HEK293 (cell line): ENCODE results near the gene CMTM8.

Experiments
- CTCF ChIA-PET: fragments of 350-600 bp; formaldehyde crosslinking; extraction: SDS; loops from one replicate; lab custom pipeline; 2021; ENCODE audit warnings: antibody characterized with exemption; lab: Yijun Ruan, JAX
- POLR2A ChIA-PET: fragments of 300-600 bp; formaldehyde crosslinking; extraction: SDS; loops from one replicate; lab custom pipeline; 2020; ENCODE audit warnings: antibody characterized with exemption, inconsistent platforms; lab: Yijun Ruan, JAX
- H3K27ac ChIP-seq: fragments of 200-500 bp; sonication (Bioruptor generic); 2 replicates; pipeline ENCODE4 v1.5.1; 2014; ENCODE audit warnings: low read depth, low read length, control low read depth, inconsistent platforms; ENCODE audit errors: extremely low read depth
- H3K36me3 ChIP-seq, 2 experiments: fragments of 200-500 bp in 1 of 2; sonication (Bioruptor generic) in 1 of 2; 1 replicate in 1 of 2; 2 replicates in 1 of 2; pipeline ENCODE4 v1.5.1; 2014 to 2017; ENCODE audit warnings: inconsistent platforms in 2 of 2, low read length in 2 of 2; ENCODE audit not compliant: control insufficient read depth in 2 of 2, insufficient read depth in 1 of 2
- H3K4me1 ChIP-seq: fragments of 200-500 bp; sonication (Bioruptor generic); 2 replicates; pipeline ENCODE4 v1.5.1; 2014; ENCODE audit warnings: mild to moderate bottlenecking, low read length, inconsistent platforms; ENCODE audit not compliant: control insufficient read depth, insufficient read depth
- H3K4me3 ChIP-seq: 2 replicates; pipeline ENCODE4 v1.5.1; 2011; ENCODE audit warnings: low read depth, mild to moderate bottlenecking, control low read depth, low read length, moderate library complexity
- H3K9me3 ChIP-seq: fragments of 200-500 bp; sonication (Bioruptor generic); 2 replicates; pipeline ENCODE4 v1.5.1; 2014; ENCODE audit warnings: low read depth, low read length, inconsistent platforms; ENCODE audit not compliant: control insufficient read depth, insufficient read depth
- GLIS2 ChIP-seq: fragments of 450-650 bp; formaldehyde crosslinking; IDR thresholded peaks from 2 replicates; pipeline ENCODE4 v1.5.1; 2016; ENCODE audit warnings: missing biosample characterization, missing genetic modification characterization
- KLF16 ChIP-seq: fragments of 450-650 bp; formaldehyde crosslinking; IDR thresholded peaks from 2 replicates; pipeline ENCODE4 v1.5.1; 2017; ENCODE audit warnings: missing biosample characterization, missing genetic modification characterization
- MZF1 ChIP-seq: fragments of 450-650 bp; formaldehyde crosslinking; IDR thresholded peaks from 2 replicates; pipeline ENCODE4 v1.5.1; 2017; ENCODE audit warnings: missing biosample characterization, missing genetic modification characterization, borderline replicate concordance
- SCRT1 ChIP-seq: fragments of 450-650 bp; formaldehyde crosslinking; IDR thresholded peaks from 2 replicates; pipeline ENCODE4 v1.5.1; 2016; ENCODE audit warnings: missing biosample characterization, missing genetic modification characterization, borderline replicate concordance
- SCRT2 ChIP-seq: fragments of 450-650 bp; formaldehyde crosslinking; IDR thresholded peaks from 2 replicates; pipeline ENCODE4 v1.5.1; 2016; ENCODE audit warnings: missing biosample characterization, missing genetic modification characterization
- SETDB1 ChIP-seq: IDR thresholded peaks from one replicate; pipeline ENCODE4 v1.6.1; 2017; ENCODE audit warnings: mild to moderate bottlenecking, low read length, moderate library complexity, mixed read lengths; ENCODE audit not compliant: insufficient read length
- SP3 ChIP-seq: fragments of 450-650 bp; formaldehyde crosslinking; IDR thresholded peaks from 2 replicates; pipeline ENCODE4 v1.5.1; 2016; ENCODE audit warnings: missing biosample characterization, missing genetic modification characterization
- WT1 ChIP-seq: fragments of 450-650 bp; formaldehyde crosslinking; IDR thresholded peaks from 2 replicates; pipeline ENCODE4 v1.5.1; 2016; ENCODE audit warnings: missing biosample characterization, missing genetic modification characterization
- ZFP3 ChIP-seq: fragments of 450-650 bp; formaldehyde crosslinking; IDR thresholded peaks from 2 replicates; pipeline ENCODE4 v1.5.1; 2016; ENCODE audit warnings: low read depth, missing biosample characterization, missing genetic modification characterization
- ZNF223 ChIP-seq: fragments of 450-650 bp; formaldehyde crosslinking; IDR thresholded peaks from 2 replicates; pipeline ENCODE4 v1.5.1; 2016; ENCODE audit warnings: missing biosample characterization, missing genetic modification characterization
- ZNF239 ChIP-seq: fragments of 450-650 bp; formaldehyde crosslinking; IDR thresholded peaks from 2 replicates; pipeline ENCODE4 v1.5.1; 2016; ENCODE audit warnings: missing biosample characterization, missing genetic modification characterization
- ZNF266 ChIP-seq: fragments of 450-650 bp; formaldehyde crosslinking; IDR thresholded peaks from 2 replicates; pipeline ENCODE4 v1.5.1; 2016; ENCODE audit warnings: missing biosample characterization, missing genetic modification characterization, low read depth
- ZNF350 ChIP-seq: fragments of 450-650 bp; formaldehyde crosslinking; IDR thresholded peaks from 2 replicates; pipeline ENCODE4 v1.5.0; 2017; ENCODE audit warnings: missing biosample characterization, mild to moderate bottlenecking, missing genetic modification characterization
- ZNF37A ChIP-seq: fragments of 450-650 bp; IDR thresholded peaks from 2 replicates; pipeline ENCODE4 v1.5.1; 2018; ENCODE audit warnings: missing biosample characterization, missing genetic modification characterization
- ZNF404 ChIP-seq: fragments of 450-650 bp; formaldehyde crosslinking; IDR thresholded peaks from 2 replicates; pipeline ENCODE4 v1.5.1; 2017; ENCODE audit warnings: missing biosample characterization, missing genetic modification characterization
- ZNF530 ChIP-seq: fragments of 450-650 bp; formaldehyde crosslinking; IDR thresholded peaks from 2 replicates; pipeline ENCODE4 v1.5.1; 2016; ENCODE audit warnings: low read depth, missing biosample characterization, missing genetic modification characterization
- ZNF596 ChIP-seq: fragments of 450-650 bp; IDR thresholded peaks from 2 replicates; pipeline ENCODE4 v1.5.0; 2018; ENCODE audit warnings: missing biosample characterization, mild to moderate bottlenecking, missing genetic modification characterization, moderate library complexity
- ZNF660 ChIP-seq: fragments of 450-650 bp; IDR thresholded peaks from 2 replicates; pipeline ENCODE4 v1.5.1; 2018; ENCODE audit warnings: missing biosample characterization, mild to moderate bottlenecking, missing genetic modification characterization
- ZNF677 ChIP-seq: fragments of 450-650 bp; IDR thresholded peaks from 2 replicates; pipeline ENCODE4 v1.5.0; 2018; ENCODE audit warnings: missing biosample characterization, mild to moderate bottlenecking, missing genetic modification characterization, moderate library complexity
- ZNF76 ChIP-seq: fragments of 450-650 bp; formaldehyde crosslinking; IDR thresholded peaks from 2 replicates; pipeline ENCODE4; 2016; ENCODE audit warnings: low read depth, missing biosample characterization, missing genetic modification characterization, borderline replicate concordance
- ZNF768 ChIP-seq: fragments of 450-650 bp; formaldehyde crosslinking; IDR thresholded peaks from 2 replicates; pipeline ENCODE4 v1.5.1; 2018; ENCODE audit warnings: missing biosample characterization, mild to moderate bottlenecking, missing genetic modification characterization
- ZXDB ChIP-seq: fragments of 450-650 bp; formaldehyde crosslinking; IDR thresholded peaks from 2 replicates; pipeline ENCODE4 v1.5.1; 2016; ENCODE audit warnings: missing biosample characterization, missing genetic modification characterization
- TF ChIP-seq, protein P1 (sequence below): fragments of 450-650 bp; formaldehyde crosslinking; IDR thresholded peaks from 2 replicates; pipeline ENCODE4 v1.5.1; 2016; ENCODE audit warnings: missing biosample characterization, missing genetic modification characterization, low read depth
- TF ChIP-seq, protein P2 (sequence below): fragments of 450-650 bp; formaldehyde crosslinking; IDR thresholded peaks from 2 replicates; pipeline ENCODE4 v1.5.1; 2016; ENCODE audit warnings: missing biosample characterization, missing genetic modification characterization
- TF ChIP-seq, protein P3 (sequence below): fragments of 450-650 bp; formaldehyde crosslinking; IDR thresholded peaks from 2 replicates; pipeline ENCODE4 v1.5.1; 2017; ENCODE audit warnings: missing biosample characterization, missing genetic modification characterization

CMTM8 gene

DNA sequence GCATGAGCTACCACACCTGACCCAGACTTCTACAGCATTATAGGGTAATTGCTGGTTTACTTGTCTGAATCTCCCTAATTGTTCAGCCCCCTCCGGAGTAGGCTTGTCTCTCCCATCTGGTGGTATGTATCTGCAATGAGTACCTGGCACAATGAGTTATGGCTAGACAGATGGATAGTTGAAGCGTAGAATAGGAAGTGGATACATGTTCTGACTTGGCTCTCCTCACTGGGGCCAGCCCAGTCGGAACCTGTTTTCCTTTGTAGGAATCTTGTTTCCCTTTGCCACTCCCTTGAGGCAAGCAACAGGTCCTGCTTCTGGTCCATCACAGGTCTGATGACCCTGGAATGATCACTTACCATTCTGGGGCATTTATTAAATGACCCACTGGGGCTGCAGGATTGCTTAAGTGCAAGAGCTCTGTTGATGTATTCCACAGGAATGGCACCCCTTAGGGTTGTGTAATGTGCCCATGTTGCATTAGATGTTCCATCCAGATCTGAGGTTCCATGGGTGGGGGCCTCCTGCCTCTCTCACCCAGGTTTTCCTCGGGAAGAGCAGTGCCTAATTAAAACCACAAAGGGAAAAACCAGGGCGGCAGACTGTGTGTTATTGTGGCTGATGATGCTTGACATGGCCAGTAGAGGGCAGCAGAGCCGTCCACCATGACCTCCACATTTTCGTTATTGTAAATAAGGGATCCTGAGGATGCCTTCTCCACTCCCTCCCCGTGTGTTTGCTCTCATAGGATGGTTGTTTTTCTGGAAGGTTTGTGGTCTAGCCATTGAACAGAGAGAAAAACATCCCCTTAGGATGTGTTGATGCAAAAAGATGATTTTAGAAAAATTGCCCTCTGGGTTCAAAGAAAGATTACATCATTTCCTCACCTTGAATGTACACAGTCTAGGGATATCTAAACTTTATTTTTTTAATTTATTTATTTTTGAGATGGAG, 58.0 kb downstream of the CMTM8 start (continued):
- TF ChIP-seq KLF16 (tag by site-specific recombination) (no peak), ZNF239 (tag by site-specific recombination) (no peak), ZNF530 (tag by site-specific recombination) (no peak)
- TF ChIP-seq, protein P1, sequence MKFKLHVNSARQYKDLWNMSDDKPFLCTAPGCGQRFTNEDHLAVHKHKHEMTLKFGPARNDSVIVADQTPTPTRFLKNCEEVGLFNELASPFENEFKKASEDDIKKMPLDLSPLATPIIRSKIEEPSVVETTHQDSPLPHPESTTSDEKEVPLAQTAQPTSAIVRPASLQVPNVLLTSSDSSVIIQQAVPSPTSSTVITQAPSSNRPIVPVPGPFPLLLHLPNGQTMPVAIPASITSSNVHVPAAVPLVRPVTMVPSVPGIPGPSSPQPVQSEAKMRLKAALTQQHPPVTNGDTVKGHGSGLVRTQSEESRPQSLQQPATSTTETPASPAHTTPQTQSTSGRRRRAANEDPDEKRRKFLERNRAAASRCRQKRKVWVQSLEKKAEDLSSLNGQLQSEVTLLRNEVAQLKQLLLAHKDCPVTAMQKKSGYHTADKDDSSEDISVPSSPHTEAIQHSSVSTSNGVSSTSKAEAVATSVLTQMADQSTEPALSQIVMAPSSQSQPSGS (tag by site-specific recombination) = 0 out of 2 replicates have a peak, but pooled peaks have one; percentile 9
- TF ChIP-seq, all 188 proteins: peak for 8

DNA sequence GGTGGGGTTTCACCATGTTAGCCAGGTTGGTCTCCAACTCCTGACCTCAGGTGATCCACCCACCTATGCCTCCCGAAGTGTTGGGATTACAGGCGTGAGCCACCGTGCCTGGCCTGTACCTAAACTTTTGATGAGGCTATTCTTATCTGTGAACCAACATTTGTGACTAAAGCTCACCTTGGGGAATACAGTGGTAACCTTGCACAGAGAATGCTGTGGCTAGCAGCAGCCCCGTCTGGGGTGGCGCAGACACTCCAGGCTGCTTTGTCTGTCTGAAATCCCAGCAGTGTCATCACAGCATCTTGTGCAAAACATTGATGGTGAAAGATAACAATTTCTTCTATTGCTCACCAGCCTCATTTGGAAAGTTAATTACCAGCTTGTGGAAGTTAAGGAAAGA, 58.9 kb downstream of the CMTM8 start:
- Histone ChIP-seq H3K9me3 (no peaks in the 10 kb centered on the region), H3K27ac (no peak overlapping the region), H3K4me3 (no peak overlapping the region), H3K36me3 (no peaks in the 10 kb centered on the region), H3K4me1 (no peaks in the 10 kb centered on the region)
- no peak for TF ChIP-seq MZF1 (tag by site-specific recombination)
- TF ChIP-seq SCRT1 (tag by site-specific recombination) = no peak
- TF ChIP-seq SCRT2 (tag by site-specific recombination) = no peak
- TF ChIP-seq ZNF660 (tag by site-specific recombination) = no peak
- TF ChIP-seq ZNF266 (tag by site-specific recombination) = no peak
- no peak for TF ChIP-seq WT1 (tag by site-specific recombination)
- TF ChIP-seq ZNF596 (tag by site-specific recombination) = no peak
- TF ChIP-seq ZNF768 (tag by site-specific recombination) = no peak
- TF ChIP-seq ZFP3 (tag by site-specific recombination) = no peak
- TF ChIP-seq ZXDB = no peak
- TF ChIP-seq, protein P2, sequence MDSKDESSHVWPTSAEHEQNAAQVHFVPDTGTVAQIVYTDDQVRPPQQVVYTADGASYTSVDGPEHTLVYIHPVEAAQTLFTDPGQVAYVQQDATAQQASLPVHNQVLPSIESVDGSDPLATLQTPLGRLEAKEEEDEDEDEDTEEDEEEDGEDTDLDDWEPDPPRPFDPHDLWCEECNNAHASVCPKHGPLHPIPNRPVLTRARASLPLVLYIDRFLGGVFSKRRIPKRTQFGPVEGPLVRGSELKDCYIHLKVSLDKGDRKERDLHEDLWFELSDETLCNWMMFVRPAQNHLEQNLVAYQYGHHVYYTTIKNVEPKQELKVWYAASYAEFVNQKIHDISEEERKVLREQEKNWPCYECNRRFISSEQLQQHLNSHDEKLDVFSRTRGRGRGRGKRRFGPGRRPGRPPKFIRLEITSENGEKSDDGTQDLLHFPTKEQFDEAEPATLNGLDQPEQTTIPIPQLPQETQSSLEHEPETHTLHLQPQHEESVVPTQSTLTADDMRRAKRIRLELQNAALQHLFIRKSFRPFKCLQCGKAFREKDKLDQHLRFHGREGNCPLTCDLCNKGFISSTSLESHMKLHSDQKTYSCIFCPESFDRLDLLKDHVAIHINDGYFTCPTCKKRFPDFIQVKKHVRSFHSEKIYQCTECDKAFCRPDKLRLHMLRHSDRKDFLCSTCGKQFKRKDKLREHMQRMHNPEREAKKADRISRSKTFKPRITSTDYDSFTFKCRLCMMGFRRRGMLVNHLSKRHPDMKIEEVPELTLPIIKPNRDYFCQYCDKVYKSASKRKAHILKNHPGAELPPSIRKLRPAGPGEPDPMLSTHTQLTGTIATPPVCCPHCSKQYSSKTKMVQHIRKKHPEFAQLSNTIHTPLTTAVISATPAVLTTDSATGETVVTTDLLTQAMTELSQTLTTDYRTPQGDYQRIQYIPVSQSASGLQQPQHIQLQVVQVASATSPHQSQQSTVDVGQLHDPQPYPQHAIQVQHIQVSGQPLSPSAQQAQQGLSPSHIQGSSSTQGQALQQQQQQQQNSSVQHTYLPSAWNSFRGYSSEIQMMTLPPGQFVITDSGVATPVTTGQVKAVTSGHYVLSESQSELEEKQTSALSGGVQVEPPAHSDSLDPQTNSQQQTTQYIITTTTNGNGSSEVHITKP (tag by site-specific recombination) = no peak
- POLR2A ChIA-PET = interaction anchor here (0.6 kb wide), 1 partner anchor 12 kb away, joined by 7 read pairs; no protein-coding TSS in a partner anchor
- CTCF ChIA-PET = interaction anchor here (0.6 to 1.7 kb wide), 13 partner anchors 8 to 1332 kb away, joined by 3 to 6 read pairs (median 3); no protein-coding TSS in a partner anchor

DNA sequence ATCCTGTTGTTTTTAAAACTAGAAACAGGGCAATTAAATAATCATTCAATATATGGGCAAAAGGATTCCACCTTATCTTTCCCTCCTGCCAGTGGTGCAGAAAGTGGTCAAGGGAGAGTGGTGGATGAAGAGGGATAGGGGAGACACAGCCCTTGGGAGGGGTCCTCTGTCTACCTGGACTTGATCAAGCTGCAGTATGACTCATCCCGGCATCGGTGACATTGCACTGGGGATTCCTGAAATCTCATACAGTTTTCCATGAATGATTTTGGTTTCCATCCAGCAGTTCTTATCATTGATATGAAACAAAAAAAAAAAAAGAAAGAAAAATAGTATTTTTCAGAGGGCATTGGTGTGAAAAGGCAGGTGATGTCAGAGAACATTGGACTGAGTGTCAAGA, 62.9 kb downstream of the CMTM8 start:
- Histone ChIP-seq H3K9me3 (no peaks in the 10 kb centered on the region), H3K4me3 (no peak overlapping the region), H3K4me1 (no peaks in the 10 kb centered on the region; the same call in 1 of the 2 replicates), H3K36me3 (no peaks in the 10 kb centered on the region), H3K27ac (no peak overlapping the region)
- TF ChIP-seq ZNF350 (tag by site-specific recombination) (no peak), SETDB1 (no peak), ZNF223 (tag by site-specific recombination) (no peak), GLIS2 (tag by site-specific recombination) (no peak), SP3 (tag by site-specific recombination) (no peak), ZNF404 (tag by site-specific recombination) (no peak), ZNF677 (tag by site-specific recombination) (no peak), ZNF37A (tag by site-specific recombination) (no peak), ZNF76 (no peak)
- TF ChIP-seq, protein P1 (tag by site-specific recombination) = no peak
- TF ChIP-seq, protein P3, sequence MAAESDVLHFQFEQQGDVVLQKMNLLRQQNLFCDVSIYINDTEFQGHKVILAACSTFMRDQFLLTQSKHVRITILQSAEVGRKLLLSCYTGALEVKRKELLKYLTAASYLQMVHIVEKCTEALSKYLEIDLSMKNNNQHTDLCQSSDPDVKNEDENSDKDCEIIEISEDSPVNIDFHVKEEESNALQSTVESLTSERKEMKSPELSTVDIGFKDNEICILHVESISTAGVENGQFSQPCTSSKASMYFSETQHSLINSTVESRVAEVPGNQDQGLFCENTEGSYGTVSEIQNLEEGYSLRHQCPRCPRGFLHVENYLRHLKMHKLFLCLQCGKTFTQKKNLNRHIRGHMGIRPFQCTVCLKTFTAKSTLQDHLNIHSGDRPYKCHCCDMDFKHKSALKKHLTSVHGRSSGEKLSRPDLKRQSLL = no peak
- TF ChIP-seq, all 188 proteins: peak for 0
- ChIA-PET CTCF (interaction anchor here (0.5 to 1.6 kb wide), 2 partner anchors 49 to 124 kb away, joined by 3 read pairs; no protein-coding TSS in a partner anchor), POLR2A (no interaction called here)
